Stimulated activated memory B cell treated with anti-CD40 and anti-IgM and Interleukin-4, amounts not matched to agents 10 μg/mL and 1 μg/mL and 100 μg/mL, for 72 hours (primary cell): ENCODE measurements around the gene PTPRR.

ENCODE experiments used
- ATAC-seq: fragments of 150-1000 bp; cut with Tn5 transposase; 2 replicates; pipeline ENCODE4 v1.10.0; 2021
- H3K27ac Mint-ChIP-seq: one replicate; pipeline ENCODE4 v1.8.0; 2022; ENCODE audit warnings: mild to moderate bottlenecking, mixed read lengths
- H3K27me3 Mint-ChIP-seq: one replicate; pipeline ENCODE4 v1.8.0; 2022; ENCODE audit warnings: mixed read lengths
- H3K36me3 Mint-ChIP-seq: one replicate; pipeline ENCODE4 v1.8.0; 2022; ENCODE audit warnings: mixed read lengths
- H3K4me1 Mint-ChIP-seq: one replicate; pipeline ENCODE4 v1.8.0; 2022; ENCODE audit warnings: mixed read lengths
- H3K4me3 Mint-ChIP-seq: one replicate; pipeline ENCODE4 v1.8.0; 2022; ENCODE audit warnings: mild to moderate bottlenecking, moderate library complexity, mixed read lengths
- H3K9me3 Mint-ChIP-seq: one replicate; pipeline ENCODE4 v1.8.0; 2022; ENCODE audit warnings: mixed read lengths

PTPRR gene

DNA sequence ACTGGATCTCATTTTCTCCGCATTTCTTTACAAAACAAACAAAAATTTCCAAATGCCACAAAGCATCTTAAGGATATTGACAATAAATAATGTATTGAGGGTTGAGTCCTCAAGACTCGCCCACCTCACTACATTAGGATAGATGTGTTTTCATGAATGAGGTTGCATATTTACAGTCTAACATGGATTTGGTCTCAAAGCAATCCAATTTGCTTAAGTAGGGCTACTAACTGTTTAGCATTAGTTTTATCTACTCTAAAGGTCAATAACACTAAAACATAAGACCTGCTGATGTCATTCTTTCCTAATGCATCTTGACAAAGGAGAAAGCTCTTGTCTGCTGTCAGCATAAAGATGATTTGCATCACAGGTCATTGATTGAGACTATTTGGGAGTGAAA, 82.4 kb downstream of the PTPRR start:
- Mint-ChIP-seq H3K9me3 (no peaks in the 10 kb centered on the region), H3K4me1 (no peaks in the 10 kb centered on the region), H3K36me3 (no peaks in the 10 kb centered on the region), H3K27ac (no peak overlapping the region), H3K4me3 (no peak overlapping the region), H3K27me3 (no peaks in the 10 kb centered on the region)
- no peak for ATAC-seq

DNA sequence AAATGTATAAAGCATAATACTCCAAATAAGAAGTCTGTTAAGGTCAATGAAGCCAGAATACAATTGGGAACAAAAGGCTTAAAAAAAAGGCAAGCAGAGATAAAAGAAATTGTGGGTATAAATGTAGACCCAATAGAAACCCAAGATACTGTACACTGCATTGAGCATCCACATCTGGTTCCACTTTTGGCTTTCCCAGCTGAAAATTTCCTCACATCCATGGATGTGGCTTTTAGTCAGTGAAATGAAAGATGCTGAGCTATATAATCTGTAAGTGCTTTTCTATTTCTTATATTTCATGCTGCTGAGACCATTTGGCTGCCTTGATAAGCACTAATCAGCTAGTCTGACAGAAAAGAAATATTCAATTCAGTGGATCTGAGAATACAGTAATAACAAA, 83.5 kb downstream of the PTPRR start:
- H3K27me3 Mint-ChIP-seq, result no peaks in the 10 kb centered on the region
- no peak overlapping the region for H3K4me3 Mint-ChIP-seq
- no peak overlapping the region for H3K27ac Mint-ChIP-seq
- no peaks in the 10 kb centered on the region for H3K9me3 Mint-ChIP-seq
- no peak for ATAC-seq
- H3K36me3 Mint-ChIP-seq, result no peaks in the 10 kb centered on the region
- no peaks in the 10 kb centered on the region for H3K4me1 Mint-ChIP-seq

DNA sequence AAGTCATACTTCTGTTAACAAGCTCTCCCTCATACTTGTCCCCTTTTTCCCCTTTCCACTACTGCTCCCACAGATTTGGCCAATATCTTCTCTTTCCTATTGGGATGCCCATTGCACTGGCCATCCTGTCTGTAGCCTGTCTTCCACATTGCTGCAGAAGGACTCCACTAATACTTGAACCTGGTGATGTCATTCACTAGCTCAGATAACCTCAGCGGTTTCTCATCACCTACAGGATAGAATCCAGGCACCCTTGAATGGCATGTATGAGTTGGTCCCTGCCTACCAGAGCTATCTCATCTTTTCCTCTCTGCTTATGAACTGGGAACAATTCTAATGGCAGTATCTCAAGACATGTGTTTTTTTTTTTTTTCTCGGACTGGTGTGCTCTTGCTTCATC, 84.6 kb downstream of the PTPRR start:
- H3K9me3 Mint-ChIP-seq, result no peaks in the 10 kb centered on the region
- H3K36me3 Mint-ChIP-seq, result no peaks in the 10 kb centered on the region
- no peak overlapping the region for H3K4me3 Mint-ChIP-seq
- H3K27ac Mint-ChIP-seq, result no peak overlapping the region
- no peaks in the 10 kb centered on the region for H3K4me1 Mint-ChIP-seq
- ATAC-seq, result no peak
- no peaks in the 10 kb centered on the region for H3K27me3 Mint-ChIP-seq

DNA sequence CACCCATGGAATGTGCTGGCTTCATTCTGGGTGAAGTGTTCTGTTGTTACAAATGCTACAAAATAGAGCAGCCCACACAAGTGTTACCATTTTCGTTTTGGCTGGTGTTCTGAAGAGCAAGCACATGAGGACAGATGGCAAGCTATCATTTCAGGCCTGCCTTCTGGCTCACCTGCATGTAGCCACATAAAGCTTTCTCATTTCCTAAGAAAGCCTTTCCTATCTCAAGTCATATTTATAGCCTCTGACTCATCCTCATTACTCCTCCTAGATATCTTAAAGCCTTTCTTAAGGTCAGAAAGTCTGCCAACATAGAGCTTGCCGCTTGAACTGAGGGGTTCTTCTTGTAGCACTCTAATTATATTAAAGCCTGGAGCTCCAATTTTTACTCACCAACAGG, 89.0 kb downstream of the PTPRR start:
- H3K4me1 Mint-ChIP-seq, result no peaks in the 10 kb centered on the region
- no peaks in the 10 kb centered on the region for H3K9me3 Mint-ChIP-seq
- no peak overlapping the region for H3K27ac Mint-ChIP-seq
- H3K36me3 Mint-ChIP-seq, result no peaks in the 10 kb centered on the region
- ATAC-seq, result no peak
- no peaks in the 10 kb centered on the region for H3K27me3 Mint-ChIP-seq
- H3K4me3 Mint-ChIP-seq, result no peak overlapping the region

DNA sequence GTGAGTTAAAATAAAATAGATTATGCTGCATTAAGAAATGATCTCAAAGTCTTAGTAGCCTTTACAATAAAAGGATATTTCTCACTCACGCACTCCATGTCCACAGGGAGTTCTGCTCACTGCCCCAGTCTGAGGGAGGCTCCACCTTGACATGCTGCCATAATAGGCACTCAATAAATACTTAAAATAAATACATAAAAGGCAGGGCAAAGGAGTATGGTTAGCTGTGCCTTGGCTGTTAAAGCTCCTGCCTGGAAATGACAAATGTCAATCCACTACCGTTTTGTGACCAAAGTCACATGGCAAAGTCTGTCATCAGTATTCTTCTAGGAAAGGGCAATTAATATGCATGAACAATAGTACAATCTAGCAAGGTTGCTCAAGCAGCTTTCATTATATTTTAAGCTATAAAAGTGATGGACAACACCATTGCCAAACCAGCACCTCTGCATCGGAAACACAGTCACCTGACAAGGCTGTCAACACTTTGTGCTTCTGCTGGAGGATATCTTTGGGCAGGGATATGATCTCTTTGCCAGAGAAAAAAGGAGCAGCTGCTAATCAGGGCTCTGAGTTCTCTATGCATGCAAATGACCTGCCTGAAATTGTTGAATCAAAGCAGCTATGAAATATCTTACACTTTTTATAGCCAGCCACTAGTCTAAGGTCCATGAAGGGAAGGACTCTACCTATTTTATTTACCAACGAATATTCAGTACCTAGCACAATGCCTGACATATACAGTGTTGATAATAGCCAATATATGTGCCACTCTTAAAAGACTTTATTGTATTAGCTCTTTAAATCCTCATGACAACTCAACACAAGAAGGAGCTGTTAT, 90.1 kb downstream of the PTPRR start:
- Mint-ChIP-seq H3K4me3 (no peak overlapping the region), H3K36me3 (no peaks in the 10 kb centered on the region), H3K4me1 (no peaks in the 10 kb centered on the region), H3K27me3 (no peaks in the 10 kb centered on the region), H3K27ac (no peak overlapping the region), H3K9me3 (no peaks in the 10 kb centered on the region)
- no peak for ATAC-seq

DNA sequence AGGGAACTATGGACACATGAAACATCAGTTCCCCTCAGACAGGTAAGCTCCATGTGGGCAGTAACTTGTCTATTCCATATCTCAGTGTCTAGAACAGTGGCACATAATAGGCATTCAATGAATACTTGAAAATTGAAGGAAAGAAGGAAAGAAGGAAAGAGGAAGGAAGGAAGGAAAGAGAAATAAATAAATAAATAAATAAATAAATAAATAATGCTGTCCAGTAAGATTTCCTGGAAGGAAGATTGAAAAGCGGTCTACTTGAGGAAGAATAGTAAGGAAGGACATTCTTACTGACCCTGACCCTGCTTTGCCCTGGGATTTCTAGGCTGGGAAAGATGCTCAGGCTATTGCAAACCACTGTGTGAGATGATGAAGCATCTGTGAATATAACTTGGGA, 91.5 kb downstream of the PTPRR start:
- H3K27me3 Mint-ChIP-seq, result no peaks in the 10 kb centered on the region
- H3K4me3 Mint-ChIP-seq, result no peak overlapping the region
- H3K4me1 Mint-ChIP-seq, result no peaks in the 10 kb centered on the region
- no peak overlapping the region for H3K27ac Mint-ChIP-seq
- no peaks in the 10 kb centered on the region for H3K9me3 Mint-ChIP-seq
- no peaks in the 10 kb centered on the region for H3K36me3 Mint-ChIP-seq
- ATAC-seq, result no peak

DNA sequence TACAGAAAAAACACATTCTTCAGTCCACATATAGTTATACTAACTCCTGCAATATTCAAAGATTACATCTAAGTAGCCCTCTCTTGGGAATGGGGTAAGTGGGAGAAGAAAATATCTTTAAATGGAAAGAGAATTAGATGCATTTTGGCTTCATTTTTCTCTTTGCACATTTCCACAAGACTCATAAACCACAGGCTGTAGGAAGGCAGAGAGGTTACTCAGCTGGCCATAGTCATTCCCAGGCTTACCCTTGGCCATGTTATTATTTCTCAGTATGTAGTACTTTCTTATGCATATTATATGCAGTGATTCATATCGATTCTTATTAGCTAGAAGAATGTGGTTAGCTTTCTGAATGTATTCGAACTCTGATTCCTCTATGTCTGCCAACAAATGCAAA, 92.2 kb downstream of the PTPRR start:
- H3K4me1 Mint-ChIP-seq, result no peaks in the 10 kb centered on the region
- no peak overlapping the region for H3K27ac Mint-ChIP-seq
- H3K9me3 Mint-ChIP-seq, result no peaks in the 10 kb centered on the region
- H3K4me3 Mint-ChIP-seq, result no peak overlapping the region
- no peaks in the 10 kb centered on the region for H3K27me3 Mint-ChIP-seq
- no peaks in the 10 kb centered on the region for H3K36me3 Mint-ChIP-seq
- ATAC-seq, result no peak

DNA sequence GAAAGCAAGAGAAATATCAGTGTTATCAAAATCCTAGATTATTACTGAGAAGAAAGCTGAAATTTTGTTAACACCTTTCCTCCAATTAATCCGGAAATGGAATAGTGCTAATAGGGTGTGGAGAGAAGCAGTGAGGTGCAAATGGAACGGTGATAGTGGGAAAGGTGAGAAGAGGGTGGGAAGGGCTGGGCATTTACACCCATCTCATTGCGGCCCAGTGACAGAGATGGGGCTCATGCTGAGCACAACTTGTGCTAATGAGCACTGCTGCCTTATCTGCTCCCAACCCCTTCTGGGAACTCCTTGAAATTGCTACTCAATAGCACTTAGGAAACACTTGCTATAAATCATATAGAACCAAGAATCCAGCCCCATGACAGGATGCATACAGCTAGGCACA, 94.4 kb downstream of the PTPRR start:
- Mint-ChIP-seq H3K27ac (no peak overlapping the region), H3K4me3 (no peak overlapping the region), H3K36me3 (no peaks in the 10 kb centered on the region), H3K27me3 (no peaks in the 10 kb centered on the region), H3K4me1 (no peaks in the 10 kb centered on the region), H3K9me3 (no peaks in the 10 kb centered on the region)
- no peak for ATAC-seq

DNA sequence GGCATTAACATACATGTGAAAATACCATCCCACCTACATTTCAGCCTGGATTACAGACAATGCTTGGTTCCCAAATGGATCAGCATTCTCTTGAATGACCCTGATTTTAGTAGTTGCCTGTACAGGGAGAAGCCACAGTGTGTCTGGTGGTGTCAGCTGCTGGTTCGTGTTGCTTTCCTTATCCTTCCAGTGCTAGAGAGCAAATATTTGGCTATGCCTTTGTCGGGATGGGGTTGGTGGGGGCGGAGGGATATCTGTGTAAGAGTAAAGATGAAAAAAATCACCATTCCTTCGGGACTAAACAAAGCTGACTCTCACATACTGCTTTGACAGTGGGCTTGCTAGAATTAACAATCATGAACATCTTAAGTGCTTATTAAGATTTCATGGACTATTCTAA, 96.0 kb downstream of the PTPRR start:
- Mint-ChIP-seq H3K27ac (no peak overlapping the region), H3K36me3 (no peaks in the 10 kb centered on the region), H3K9me3 (peaks cover 4% of the 10 kb centered on the region), H3K4me1 (no peaks in the 10 kb centered on the region), H3K27me3 (no peaks in the 10 kb centered on the region), H3K4me3 (no peak overlapping the region)
- no peak for ATAC-seq

DNA sequence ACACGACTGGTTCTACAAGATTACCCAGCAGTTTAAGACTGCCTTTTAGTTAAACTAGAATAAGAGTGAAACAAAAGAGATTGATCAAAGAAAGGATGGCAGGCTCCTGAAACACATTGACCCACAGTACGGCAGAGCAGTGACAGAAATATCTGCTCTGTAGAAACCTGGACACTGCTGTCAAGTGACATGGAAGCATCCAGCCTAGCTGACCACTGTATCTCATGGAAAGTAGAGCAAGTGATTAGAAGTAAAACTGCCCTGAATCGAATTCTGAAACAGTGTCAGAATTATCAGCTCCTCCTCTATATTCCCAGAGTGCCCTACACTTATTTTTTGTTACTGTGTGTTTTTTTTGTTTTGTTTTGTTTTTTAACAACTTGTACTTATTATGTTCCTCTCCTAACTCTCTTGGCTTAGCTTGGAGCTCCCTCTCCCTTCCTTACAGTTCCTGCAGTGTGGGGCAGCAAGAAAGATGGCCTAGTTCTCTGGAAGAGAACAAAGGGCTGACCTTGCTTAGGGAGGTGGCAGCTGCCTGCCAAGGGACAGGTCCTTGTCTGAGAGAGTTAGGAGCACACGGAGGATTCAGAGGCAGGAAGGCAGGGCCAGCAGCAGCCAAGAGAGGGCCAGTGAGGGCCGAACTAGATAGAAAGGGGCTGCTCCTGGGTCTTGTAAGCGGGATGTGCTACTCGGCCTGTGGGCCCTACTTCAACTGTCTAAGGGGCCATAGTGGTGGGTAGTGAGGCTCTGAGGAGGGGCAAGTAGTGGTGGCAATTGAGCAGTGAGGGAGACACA, 97.2 kb downstream of the PTPRR start:
- H3K9me3 Mint-ChIP-seq, result peaks cover 7% of the 10 kb centered on the region
- no peak overlapping the region for H3K27ac Mint-ChIP-seq
- no peaks in the 10 kb centered on the region for H3K27me3 Mint-ChIP-seq
- peak; percentile 49 for ATAC-seq
- H3K4me1 Mint-ChIP-seq, result no peaks in the 10 kb centered on the region
- no peaks in the 10 kb centered on the region for H3K36me3 Mint-ChIP-seq
- no peak overlapping the region for H3K4me3 Mint-ChIP-seq

DNA sequence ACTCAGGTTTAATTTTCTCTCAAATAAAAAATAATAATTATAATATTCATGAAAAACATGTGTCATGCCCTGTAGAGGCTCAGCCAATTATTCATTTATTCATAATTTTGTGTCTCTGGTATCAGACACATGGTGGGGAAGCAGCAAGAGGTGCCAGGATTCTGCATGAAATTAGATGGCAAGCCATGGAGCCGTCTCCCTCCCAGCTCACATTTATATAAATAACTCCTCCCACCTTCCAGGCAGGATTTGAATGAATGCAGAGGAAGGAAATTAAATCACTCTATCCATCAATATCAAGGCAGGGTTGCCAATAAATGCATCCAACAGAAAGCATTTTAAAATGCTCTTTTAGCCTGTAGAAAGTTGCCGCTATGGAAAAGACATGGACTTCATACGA, 98.1 kb downstream of the PTPRR start:
- ATAC-seq, result no peak
- H3K36me3 Mint-ChIP-seq, result no peaks in the 10 kb centered on the region
- H3K9me3 Mint-ChIP-seq, result peaks cover 7% of the 10 kb centered on the region
- no peaks in the 10 kb centered on the region for H3K4me1 Mint-ChIP-seq
- H3K27ac Mint-ChIP-seq, result no peak overlapping the region
- no peaks in the 10 kb centered on the region for H3K27me3 Mint-ChIP-seq
- H3K4me3 Mint-ChIP-seq, result no peak overlapping the region

DNA sequence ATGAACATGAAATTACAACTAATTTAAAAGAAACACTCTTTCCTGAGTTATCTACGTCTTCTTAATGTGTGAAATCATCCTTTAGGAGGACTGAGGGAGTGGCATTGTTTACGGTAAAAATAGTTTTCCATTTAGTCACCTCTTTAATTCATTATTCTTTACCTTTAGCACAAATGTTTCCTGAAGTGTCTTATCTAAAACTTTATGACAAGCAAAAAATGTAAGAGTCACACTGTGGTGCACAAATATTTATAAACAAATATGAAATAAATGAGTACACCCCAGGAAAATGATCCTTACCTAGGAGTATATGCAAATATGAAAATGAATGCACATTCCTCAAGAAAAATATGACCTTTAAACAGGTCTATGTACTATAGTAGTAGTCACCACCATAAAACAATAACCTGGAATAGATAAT, 104.6 kb downstream of the PTPRR start:
- Mint-ChIP-seq H3K4me3 (no peak overlapping the region), H3K27me3 (no peaks in the 10 kb centered on the region), H3K36me3 (no peaks in the 10 kb centered on the region), H3K4me1 (no peaks in the 10 kb centered on the region), H3K27ac (no peak overlapping the region), H3K9me3 (peaks cover 17% of the 10 kb centered on the region)
- no peak for ATAC-seq

DNA sequence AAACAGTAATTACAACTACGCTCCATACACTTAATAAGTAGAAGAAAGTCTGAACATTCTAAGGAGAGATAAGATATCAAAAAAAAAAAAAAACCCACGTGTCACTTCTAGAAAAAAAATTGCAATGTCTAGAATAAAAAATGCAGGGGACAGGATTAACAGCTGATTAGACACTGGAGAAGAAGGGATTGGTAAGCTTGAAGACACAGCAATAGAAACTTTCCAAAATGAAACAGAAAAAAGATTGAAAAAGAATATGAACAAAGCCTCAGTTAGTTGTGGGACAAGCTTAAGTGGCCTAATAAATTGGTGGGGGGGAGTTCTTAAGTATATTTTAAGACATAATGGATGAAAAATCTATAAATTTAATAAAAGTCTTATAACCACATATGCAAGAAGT, 105.5 kb downstream of the PTPRR start:
- Mint-ChIP-seq H3K27me3 (no peaks in the 10 kb centered on the region), H3K4me3 (no peak overlapping the region), H3K27ac (no peak overlapping the region), H3K4me1 (no peaks in the 10 kb centered on the region), H3K9me3 (peaks cover 13% of the 10 kb centered on the region), H3K36me3 (no peaks in the 10 kb centered on the region)
- ATAC-seq, result no peak

DNA sequence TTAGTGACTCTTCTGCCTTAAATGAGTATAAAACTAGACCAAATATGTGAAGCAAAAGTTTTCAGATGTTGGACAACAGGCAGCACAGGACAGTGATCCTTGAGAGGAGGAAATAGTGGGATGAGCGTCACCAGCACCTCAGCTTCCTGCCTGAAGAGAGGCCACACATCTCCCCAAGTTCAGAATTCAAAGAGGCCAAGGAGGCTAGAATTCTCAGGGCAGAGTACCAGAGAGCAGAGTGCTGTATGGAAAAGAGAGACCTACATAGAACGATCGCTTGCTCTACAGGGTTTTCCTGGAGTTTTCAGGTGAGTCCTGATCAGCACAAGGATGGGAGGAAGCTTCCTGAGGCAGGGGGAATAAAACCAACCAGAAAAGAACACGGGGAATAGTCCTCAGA, 107.0 kb downstream of the PTPRR start:
- H3K27ac Mint-ChIP-seq, result no peak overlapping the region
- peaks cover 14% of the 10 kb centered on the region for H3K9me3 Mint-ChIP-seq
- no peaks in the 10 kb centered on the region for H3K27me3 Mint-ChIP-seq
- ATAC-seq, result no peak
- no peaks in the 10 kb centered on the region for H3K4me1 Mint-ChIP-seq
- no peaks in the 10 kb centered on the region for H3K36me3 Mint-ChIP-seq
- no peak overlapping the region for H3K4me3 Mint-ChIP-seq

DNA sequence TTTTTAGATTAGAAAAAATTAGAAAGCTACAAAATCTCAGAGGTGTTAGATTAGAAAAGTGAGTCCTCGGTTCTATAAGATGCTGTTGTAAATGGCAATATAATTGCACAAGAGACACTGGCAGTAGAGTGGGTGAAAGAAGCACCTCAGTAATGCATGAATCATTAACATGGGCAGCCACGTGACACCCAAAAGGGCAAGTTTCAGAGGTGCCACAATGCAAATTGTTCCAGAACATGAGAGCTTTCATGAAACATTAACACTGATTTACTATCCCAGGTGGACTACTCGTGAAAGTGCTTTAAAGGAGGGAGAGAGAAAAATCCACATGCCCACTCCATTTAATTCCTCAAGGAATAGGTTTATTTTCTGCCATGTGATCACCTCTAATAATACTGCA, 108.4 kb downstream of the PTPRR start:
- no peak overlapping the region for H3K4me3 Mint-ChIP-seq
- H3K9me3 Mint-ChIP-seq, result peaks cover 21% of the 10 kb centered on the region
- H3K4me1 Mint-ChIP-seq, result no peaks in the 10 kb centered on the region
- no peaks in the 10 kb centered on the region for H3K27me3 Mint-ChIP-seq
- H3K27ac Mint-ChIP-seq, result no peak overlapping the region
- ATAC-seq, result no peak
- H3K36me3 Mint-ChIP-seq, result no peaks in the 10 kb centered on the region

DNA sequence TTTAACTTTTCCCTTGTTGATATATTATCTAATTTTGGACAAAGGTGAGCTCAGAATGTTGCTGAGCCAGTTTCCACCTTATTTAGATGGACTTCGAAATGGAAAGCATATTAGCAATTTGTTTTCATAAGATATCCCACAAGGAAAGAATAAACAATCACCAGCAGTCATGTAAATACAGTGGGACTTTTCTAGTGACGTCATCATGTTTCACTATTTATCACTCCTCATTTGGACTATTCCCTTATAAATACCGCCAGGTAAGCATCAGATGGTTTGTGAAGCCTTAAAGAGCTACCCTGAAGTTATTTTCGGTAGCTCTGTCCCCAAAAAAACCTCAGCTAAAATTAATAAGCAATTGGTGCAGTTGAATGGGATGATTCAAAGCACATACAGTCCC, 110.7 kb downstream of the PTPRR start:
- H3K27me3 Mint-ChIP-seq, result no peaks in the 10 kb centered on the region
- H3K4me3 Mint-ChIP-seq, result no peak overlapping the region
- no peaks in the 10 kb centered on the region for H3K4me1 Mint-ChIP-seq
- no peak overlapping the region for H3K27ac Mint-ChIP-seq
- H3K36me3 Mint-ChIP-seq, result no peaks in the 10 kb centered on the region
- no peak for ATAC-seq
- H3K9me3 Mint-ChIP-seq, result peaks cover 14% of the 10 kb centered on the region
